Measurements from ENCODE around the gene PACC1. TPM values are rescaled to one million over a fixed set of nuclear protein-coding genes. Genes with fewer than 3 reads are reported as not detected.

PACC1 gene
- total RNA-seq, 1 experiment from 2014 or later = 21.2 TPM

DNA sequence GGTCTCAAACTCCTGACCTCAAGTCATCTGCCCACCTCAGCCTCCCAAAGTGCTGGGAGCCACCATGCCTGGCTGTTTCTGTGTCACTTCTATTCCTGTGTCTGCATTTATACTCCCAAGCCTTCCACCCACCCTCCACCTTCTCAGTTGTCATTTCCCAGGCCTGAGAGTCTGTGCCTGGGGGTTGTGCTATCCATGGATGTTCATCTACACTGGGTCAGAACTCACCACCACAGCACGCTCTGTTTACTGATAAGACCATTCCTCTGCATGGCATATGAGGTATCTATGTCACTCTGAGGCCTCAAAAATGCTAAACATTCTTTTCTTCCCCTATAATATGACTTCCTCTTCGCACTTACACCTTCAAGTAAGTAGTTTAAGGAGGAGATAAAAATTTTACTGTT lies 24.1 kb upstream of the PACC1 start:
- DNase-seq (ENCODE audit: low read depth) = no peak

DNA sequence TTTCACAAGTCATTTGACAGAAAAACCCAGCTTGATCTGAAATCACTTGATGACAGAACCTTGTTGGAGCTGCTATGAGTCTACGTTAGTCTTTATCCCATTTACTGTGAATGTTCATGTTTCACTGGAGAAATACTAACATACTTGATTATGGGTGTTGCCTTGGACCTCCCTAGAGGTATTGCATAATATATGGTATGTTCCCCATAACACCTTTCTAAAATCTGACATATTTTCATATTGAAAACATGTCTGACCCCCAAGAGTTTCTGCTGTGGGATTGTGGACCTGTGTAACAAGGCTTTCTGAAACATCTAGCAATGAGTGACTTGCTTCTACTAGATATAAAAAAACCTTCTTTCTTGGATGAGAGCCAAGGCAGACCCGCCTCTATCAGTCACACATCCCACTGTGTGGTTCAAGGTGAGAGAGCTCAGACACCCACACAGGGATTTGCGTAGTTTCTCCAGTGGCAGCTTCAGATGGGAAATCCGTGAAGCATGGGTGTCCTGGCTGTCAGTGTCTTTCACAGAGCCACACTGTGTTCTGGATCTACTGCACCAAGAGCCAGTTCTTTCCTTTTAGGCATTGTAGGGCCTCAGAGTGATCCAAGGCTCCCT lies 22.6 kb upstream of the PACC1 start:
- no peak for DNase-seq (ENCODE audit: low read depth)

DNA sequence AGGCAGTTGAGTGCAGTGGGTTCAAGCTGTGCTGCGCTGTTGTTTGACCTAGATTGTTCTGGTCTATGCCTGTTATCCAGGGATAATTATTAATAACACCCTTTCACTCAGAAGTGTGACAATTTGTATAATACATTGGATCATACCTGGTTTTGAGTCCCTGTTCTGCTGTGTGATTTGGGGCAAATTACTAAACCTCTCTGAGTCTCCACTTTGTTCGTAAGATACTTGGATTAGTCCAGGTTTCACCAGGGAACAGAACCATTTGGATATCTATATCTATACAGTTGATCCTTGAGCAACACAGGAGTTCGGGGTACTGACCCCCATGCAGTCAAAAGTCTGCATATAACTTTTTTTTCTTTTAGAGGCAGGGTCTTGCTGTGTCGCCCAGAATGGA lies 20.3 kb upstream of the PACC1 start:
- DNase-seq (ENCODE audit: low read depth) = no peak

DNA sequence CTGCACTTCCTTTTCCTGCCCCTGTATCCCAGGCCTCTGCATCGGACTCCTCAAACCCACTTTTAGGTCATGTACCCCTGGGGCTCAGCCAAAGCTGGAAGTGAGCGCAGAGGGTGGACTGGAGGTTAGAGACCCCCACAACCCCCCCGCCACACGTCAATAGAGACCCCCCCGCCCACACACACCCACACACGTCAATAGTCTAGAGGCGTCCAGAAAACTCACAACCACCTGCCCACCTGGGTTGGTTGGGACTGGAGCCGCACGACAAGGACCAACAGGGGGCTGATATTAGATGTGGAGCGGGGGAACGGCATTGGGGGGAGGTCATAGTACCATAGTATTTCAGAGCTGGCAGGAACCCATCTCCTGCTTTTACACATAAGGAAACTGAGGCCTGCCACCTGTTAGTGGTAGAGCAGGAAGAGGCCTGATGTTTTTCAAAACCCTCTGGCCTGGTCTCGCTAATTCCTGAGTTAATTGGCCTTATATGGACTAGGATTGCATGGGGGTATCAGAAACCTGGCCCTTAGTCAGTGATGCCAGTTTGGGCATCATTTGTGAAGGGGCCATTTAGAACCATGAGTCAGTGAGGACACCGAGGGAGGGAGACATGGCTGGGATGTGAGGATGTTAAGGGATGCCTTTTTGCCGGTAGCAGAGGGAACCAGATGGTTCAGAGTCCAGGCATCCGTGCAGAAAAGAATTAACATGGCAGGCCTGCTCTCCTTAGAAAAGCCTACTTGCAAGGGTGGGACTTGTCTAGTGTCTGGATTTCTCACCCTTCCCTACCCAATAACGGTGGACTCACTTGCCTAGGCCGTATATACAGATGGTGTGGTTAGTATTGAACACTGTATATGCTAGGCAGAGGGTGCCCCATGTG lies 19.1 kb upstream of the PACC1 start:
- DNase-seq (ENCODE audit: low read depth) = no peak

DNA sequence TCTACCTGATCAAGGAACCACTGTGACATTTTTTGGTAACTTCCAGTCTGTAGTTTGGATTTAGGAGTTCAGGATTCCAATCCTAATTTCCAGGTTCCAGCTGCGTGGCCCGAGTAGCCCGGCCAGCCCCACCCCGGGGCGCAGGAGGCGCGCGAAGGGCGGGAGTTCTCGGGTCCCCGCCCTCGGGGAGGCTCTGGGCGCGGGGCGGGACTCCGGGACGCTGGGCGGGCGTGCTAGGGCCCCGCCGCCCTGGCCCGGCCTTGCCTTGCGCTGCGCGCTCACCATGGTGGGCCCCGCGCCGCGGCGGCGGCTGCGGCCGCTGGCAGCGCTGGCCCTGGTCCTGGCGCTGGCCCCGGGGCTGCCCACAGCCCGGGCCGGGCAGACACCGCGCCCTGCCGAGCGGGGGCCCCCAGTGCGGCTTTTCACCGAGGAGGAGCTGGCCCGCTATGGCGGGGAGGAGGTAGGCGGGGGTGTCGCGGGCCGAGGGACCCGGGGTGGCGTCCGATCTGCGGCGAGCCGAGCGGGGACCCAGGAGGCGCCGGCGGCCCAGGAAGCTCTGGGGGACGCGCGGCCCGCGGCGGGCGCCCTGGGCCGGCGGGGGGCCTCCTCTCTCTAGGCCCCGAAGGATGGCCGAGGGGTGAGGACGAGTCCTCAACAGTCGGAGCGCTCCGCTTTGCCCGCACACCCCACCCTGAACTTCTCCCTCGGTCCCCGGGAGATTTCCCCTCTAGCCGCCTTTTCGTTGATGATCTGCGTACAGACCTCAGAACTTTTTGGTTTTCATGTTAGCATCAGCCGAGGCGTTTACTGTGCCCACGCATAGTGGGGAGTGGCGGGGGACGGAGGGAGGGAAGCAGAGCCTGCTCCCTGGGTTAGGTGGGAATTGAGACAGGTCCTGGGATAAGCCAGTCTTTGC lies 18.2 kb upstream of the PACC1 start, which contains the start of gene NENF:
Gene NENF (plus strand): TSS at position 260 of the 916 bp plus-strand sequence. CDS start 24 bp downstream, at position 284.
- peak; percentile 75 for DNase-seq (ENCODE audit: low read depth)

DNA sequence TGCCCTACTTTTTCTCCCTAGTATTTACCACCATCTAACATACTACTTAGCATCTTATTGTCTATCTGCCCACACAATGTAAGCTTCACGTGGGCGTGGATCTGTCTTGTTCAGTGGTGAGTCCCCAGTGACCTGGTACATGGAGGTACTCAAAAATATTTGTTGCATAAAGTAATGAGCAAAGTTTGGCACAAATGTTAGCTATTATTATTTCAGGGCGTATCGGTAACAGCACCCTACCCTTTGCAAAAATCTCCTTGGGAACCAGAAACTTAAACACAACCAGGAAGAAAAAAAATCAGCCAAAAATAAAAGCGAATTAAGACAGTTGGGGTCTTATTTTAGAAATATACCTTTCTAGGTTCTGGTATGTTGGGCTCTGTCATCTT lies 17.6 kb upstream of the PACC1 start:
- no peak for DNase-seq (ENCODE audit: low read depth)

DNA sequence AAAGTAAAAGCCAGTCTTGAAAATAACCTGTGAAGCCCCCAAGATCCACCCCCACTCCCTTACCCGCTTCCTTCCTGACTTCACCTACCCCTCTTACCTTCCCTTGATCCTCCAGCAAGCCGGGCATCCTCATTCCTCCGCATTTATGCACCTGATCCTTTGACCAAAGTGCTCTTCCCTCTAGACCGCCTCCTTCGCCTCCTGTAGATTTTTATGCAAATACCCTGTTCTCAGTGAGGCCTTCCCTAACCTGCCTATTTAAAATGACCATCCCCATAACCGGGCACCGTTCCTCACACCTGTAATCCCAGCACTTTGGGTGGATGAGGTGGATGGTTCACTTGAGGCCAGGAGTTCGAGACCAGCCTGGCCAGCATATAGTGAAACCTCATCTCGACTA lies 17.0 kb upstream of the PACC1 start:
- DNase-seq (ENCODE audit: low read depth) = no peak

DNA sequence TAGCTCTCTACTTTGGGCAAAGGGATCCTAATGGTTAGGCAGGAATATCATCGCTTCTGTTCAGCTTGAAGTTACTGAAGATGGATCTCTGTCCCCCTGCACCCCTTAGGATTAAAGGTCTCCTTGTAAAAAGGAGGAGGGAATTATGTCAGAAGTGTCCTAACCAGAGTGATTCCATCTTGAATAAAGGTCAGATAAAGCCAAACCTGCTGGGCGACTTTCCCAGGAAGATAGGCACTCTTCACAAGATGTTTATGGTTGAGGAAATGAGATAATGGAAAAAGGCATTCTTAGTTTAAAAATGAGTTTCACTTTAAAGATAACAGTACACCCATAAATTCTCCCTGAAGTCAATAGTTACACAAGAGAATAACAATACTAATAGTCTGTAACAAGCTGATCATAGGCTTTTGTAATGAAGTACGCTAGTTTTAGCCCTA lies 16.3 kb upstream of the PACC1 start:
- no peak for DNase-seq (ENCODE audit: low read depth)

DNA sequence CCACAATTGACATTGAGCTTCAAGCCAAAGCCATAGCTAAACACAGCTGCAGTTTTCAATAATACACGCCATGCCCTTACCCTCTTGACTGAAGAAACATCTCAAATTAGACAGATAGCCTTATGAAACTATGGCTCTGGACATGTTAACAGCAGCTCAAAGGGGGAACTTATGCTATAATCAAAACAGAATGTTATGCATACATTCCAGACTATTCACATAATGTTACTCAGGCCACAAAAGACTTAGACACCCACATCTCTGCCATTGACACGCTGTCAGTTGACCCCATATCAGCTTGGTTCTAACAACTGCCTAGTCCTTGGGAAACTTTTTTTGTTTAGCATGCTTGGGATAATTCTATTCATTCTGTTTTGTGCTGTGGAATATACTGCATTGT lies 15.7 kb upstream of the PACC1 start:
- no peak for DNase-seq (ENCODE audit: low read depth)

DNA sequence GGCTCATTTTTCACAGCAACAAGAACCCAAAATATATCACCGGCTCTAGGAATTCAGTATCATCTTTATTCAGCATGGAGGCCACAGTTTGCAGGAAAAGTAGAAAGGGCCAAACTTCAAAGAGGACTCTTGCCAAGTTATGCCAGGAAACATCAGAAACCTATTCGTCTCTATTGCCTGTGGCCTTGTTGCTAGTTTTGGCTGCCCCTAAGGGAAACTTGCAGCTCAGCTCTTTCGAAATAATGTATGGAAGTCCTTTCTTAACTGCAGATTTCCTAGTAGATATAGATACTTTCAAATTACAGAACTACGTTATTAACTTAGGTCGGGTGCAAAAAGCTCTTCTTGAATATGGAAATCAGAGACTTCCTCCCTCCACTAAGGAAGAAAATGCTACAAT lies 13.8 kb upstream of the PACC1 start:
- no peak for DNase-seq (ENCODE audit: low read depth)

DNA sequence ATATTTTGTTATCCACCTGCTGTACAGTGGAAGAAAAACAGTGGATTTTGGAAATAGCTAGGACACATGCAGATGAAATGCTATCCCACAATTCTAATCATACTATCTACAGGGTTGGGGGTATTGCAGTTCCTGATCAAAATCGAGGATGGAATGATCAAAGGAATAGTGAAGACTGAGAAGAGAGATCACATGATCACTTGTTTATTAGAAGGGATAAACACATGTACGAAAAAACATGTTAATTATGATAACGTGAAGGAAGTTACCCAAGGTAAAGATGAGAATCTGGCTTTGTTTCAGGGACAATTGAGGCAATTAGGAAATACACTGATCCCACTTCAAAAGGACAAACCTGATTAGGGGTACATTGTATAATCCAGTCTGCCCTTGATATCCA lies 9.2 kb upstream of the PACC1 start:
- no peak for DNase-seq (ENCODE audit: low read depth)

DNA sequence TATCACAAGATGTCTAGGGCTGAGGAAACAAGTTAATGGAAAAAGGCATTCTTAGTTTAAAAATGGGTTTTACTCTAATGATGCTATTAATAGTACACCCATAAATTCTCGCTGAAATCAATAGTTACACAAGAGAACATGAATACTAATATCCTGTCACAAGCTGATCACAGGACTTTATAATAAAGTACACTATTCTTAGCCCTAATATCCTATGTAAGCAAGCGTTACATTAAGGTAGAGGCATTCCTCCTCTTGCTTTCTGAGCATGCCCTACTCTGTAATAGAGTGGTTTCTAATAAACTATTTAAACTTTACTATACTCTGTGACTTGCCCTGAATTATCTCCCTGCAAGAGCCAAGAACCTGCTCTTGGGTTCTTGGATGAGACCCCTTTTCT lies 6.5 kb upstream of the PACC1 start:
- DNase-seq (ENCODE audit: low read depth) = no peak

DNA sequence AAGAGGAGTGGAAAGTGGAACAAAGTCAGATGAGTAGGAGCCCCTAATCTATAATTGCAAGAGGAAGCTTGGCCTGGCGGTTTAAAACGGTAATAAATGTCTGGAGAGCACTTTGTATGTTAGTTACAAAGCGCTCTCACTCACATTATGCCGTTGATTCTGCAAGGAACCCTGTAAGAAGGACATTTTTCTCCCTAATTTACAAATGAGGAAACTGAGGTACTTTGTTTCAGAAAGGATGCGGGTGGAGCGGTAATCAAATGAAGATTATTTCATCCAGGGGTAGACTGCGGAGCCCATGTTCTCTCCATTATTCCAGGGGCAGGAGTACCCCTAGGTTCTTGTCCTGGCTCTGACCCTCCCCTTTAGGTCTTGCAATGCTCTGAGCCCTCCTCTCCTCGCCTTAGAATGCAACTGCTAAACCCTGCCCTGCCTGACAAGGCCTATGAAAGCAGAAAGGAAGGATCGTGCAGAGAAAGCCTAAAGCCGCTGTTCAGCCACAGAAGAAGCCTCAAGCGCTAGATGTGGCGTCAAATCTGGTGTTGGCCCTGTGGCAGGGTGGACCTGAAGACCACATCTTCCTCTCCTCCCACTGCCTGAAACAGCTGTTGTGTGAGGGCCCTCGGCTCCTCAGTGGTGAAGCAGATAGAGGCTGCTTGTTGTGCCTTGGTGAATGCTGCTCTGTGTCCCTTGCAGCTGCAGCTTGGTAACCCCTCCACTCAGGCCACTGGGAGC lies 588 bp upstream of the PACC1 start:
- DNase-seq (ENCODE audit: low read depth) = no peak

DNA sequence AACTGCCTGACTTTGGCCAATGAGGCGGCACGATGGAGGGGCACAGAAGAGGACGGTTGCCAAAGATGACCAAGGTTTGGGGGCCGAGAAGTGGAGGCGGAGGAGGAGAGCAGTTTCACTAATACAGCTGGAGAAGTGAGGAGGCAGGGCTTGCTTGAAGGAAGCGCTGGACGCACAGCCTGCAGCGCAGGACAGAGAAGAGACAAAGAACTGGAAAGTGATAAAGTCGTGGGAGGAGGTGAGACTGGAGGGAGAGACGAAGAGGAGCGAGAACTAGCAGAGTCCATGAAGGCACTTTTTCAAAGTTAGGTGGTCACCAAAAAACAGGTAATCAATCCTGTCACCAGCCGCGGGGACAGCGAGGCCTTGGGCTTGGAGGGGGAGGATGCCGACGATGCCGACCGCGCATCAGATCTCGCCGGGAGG lies 771 bp downstream of the PACC1 start:
- DNase-seq (ENCODE audit: low read depth) = no peak

DNA sequence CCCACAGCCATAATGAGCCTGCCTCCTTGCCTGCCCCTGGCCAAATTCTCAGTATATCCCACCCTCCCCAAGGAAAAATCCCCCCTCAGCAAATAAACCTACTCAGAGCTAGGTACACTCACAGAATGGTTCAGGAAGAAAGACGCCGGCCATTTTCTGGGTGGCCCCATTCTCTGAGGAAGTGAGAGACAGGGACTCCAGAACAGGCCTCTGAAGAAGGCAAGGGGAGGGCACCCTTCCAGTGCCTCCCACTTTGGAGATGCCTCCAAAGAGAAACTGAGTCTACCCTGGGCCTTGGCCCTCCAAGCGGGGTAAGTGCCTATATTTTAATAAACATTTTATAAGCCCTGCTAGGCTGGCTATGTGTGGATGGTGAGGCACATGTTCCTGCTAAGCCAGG lies 2.3 kb downstream of the PACC1 start:
- DNase-seq (ENCODE audit: low read depth) = no peak

DNA sequence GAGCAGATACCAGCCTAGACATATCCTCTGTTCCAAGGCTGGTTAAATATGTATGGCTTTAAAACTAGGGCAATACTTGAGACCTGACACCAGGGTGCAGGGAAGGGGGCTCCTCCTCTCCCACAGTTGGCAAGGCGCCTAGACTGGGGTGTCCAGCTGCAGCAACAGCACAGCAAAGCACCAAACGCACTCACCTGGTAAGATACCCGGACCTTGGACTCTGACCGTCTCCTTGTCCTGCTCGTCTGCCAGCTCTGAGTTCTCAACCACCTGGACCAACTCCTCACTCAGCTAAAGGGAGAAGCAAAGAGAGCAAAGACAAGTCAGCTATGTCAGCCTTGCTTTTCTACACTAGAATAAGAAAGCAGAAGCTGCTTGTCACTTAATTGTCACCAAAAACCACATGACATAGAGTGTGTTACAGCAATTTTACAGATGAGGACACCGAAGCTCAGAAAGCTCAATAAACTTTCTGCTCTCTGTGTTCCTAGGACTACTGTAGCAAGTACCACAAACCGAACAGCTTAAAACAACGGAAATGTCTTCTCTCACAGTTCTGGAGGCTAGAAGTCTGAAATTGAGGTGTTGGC lies 4.4 kb downstream of the PACC1 start:
- no peak for DNase-seq (ENCODE audit: low read depth)

DNA sequence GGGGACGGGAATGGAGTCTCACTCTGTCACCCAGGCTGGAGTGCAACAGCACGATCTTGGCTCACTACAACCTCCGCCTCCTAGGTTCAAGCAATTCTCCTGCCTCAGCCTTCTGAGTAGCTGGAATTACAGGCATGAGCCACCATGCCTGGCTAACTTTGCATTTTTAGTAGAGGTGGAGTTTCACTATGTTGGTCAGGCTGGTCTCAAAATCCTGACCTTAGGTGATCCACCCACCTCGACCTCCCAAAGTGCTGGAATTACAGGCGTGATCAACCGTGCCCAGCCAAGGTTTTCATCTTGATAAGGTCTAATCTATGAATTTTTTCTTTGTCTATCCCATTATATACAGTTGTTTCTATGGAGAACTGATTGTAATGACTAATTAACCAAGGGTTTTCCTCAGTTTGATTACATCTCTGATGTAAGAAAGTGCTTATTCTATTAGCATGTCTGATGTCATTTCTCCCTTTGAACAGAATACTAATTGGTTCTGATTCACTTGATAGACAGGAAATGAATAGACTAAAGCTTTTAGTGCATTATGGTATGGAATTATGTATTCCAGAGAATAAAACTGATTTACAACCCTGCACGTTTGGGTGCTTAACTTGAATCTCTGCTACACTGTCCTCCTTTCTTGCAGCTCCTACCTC lies 11.9 kb downstream of the PACC1 start:
- no peak for DNase-seq (ENCODE audit: low read depth)

DNA sequence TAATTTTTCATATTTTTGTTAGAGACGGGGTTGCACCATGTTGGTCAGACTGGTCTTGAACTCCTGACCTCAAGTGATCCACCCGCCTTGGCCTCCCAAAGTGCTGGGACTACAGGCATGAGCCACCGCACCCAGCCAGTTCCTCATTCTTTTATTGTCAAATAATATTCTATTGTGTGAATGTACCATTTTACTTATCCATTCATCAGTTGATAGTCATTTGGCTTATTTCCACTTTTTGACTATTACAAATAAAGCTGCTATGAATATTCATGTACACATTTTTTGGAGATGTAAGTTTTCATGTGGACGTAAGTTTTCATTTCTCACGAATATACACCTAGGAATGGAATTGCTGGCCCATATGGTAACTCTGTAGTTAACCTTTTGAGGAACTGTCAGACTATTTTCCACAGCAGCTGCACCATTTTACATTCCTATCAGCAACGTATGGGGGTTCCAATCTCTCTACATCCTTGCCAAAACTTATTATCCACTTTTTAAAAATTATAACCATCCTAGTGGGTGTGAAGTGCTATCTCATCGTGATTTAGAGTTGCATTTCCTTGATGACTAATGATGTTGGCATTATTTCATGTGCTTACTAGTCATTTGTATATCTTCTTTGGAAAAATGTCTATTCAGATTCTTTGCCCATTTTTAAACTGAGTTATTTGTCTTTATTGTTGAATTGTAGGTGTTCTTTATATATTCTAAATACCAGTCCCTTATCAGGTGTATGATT lies 12.7 kb downstream of the PACC1 start:
- peak; percentile 25 for DNase-seq (ENCODE audit: low read depth)

DNA sequence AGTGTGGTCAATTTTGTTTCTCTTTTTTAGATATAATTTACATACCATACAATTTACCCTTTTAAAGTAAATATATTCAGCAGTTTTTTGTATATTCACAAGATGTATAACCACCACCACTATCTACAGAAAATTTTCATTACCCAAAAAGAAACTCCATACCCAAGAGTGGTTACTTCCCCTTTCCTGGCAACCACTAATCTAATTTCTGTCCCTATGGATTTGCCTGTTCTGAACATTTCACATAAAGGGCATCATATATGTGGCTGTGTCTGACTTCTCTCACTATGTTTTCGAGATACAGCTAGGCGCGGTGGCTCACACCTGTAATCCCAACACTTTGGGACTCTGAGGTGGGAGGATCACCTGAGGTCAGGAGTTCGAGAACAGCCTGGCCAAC lies 13.6 kb downstream of the PACC1 start:
- no peak for DNase-seq (ENCODE audit: low read depth)
